RWPE2 (cell line): ENCODE data around the gene IGDCC3.

Source experiments
- ATAC-seq: fragments of 200-7000 bp; cut with Tn5 transposase; 3 replicates; pipeline ENCODE4 v1.9.1; 2021; ENCODE audit warnings: low read depth
- DNase-seq: peaks from one replicate; pipeline ENCODE4 v3.0.0-alpha.2; 2020; ENCODE audit warnings: low spot score
- H3K27ac ChIP-seq: fragments of 450-650 bp; 2 replicates; pipeline ENCODE4 v1.5.1; 2017; ENCODE audit warnings: mild to moderate bottlenecking; ENCODE audit not compliant: poor library complexity, severe bottlenecking
- H3K27me3 ChIP-seq: fragments of 250-450 bp; sonication (Bioruptor Pico); 2 replicates; pipeline ENCODE4 v1.5.1; 2021; ENCODE audit warnings: mild to moderate bottlenecking, moderate library complexity; ENCODE audit not compliant: insufficient read depth, poor library complexity, severe bottlenecking
- H3K36me3 ChIP-seq: fragments of 250-450 bp; sonication (Bioruptor Pico); 2 replicates; pipeline ENCODE4 v1.5.1; 2020; ENCODE audit warnings: low read depth, mild to moderate bottlenecking, moderate library complexity
- H3K4me1 ChIP-seq: fragments of 250-450 bp; sonication (Bioruptor Pico); 2 replicates; pipeline ENCODE4 v1.5.1; 2021; ENCODE audit warnings: mild to moderate bottlenecking, moderate library complexity; ENCODE audit not compliant: insufficient read depth, poor library complexity, severe bottlenecking
- H3K4me3 ChIP-seq: fragments of 250-450 bp; sonication (Bioruptor Pico); 2 replicates; pipeline ENCODE4 v1.5.1; 2021; ENCODE audit warnings: mild to moderate bottlenecking, moderate library complexity; ENCODE audit not compliant: severe bottlenecking
- H3K9me3 ChIP-seq: fragments of 250-450 bp; sonication (Bioruptor Pico); 2 replicates; pipeline ENCODE4 v1.5.1; 2021; ENCODE audit warnings: mild to moderate bottlenecking, moderate library complexity; ENCODE audit not compliant: severe bottlenecking
- CTCF ChIP-seq: fragments of 450-650 bp; IDR thresholded peaks from one replicate; pipeline ENCODE4 v1.5.1; 2017; ENCODE audit warnings: mild to moderate bottlenecking, moderate library complexity; ENCODE audit not compliant: poor library complexity, severe bottlenecking

The IGDCC3 gene

GRCh38 chr15:65394936-65395335 lies 17.1 kb upstream of the IGDCC3 start:
- ATAC-seq (no peak), DNase-seq (no peak)
- Histone ChIP-seq H3K9me3 (no peaks in the 10 kb centered on the region), H3K4me1 (no peaks in the 10 kb centered on the region), H3K27ac (no peak overlapping the region), H3K27me3 (peaks cover 79% of the 10 kb centered on the region), H3K4me3 (no peak overlapping the region), H3K36me3 (no peaks in the 10 kb centered on the region)
- no peak for TF ChIP-seq CTCF

GRCh38 chr15:65394280-65394789 lies 16.5 kb upstream of the IGDCC3 start:
- Histone ChIP-seq H3K9me3 (no peaks in the 10 kb centered on the region), H3K36me3 (no peaks in the 10 kb centered on the region), H3K27ac (no peak overlapping the region), H3K4me3 (no peak overlapping the region), H3K27me3 (peaks cover 75% of the 10 kb centered on the region), H3K4me1 (no peaks in the 10 kb centered on the region)
- TF ChIP-seq CTCF: no peak
- ATAC-seq (no peak), DNase-seq (no peak)

GRCh38 chr15:65393557-65393956 lies 15.8 kb upstream of the IGDCC3 start:
- Histone ChIP-seq H3K36me3 (no peaks in the 10 kb centered on the region), H3K27ac (no peak overlapping the region), H3K9me3 (no peaks in the 10 kb centered on the region), H3K4me1 (no peaks in the 10 kb centered on the region), H3K4me3 (no peak overlapping the region), H3K27me3 (peaks cover 70% of the 10 kb centered on the region)
- ATAC-seq: no peak
- TF ChIP-seq CTCF: no peak
- DNase-seq: no peak

- ATAC-seq: no peak
- peaks cover 69% of the 10 kb centered on the region for H3K27me3 ChIP-seq
- TF ChIP-seq CTCF: no peak
Observed at GRCh38 chr15:65393091-65393490, 15.3 kb upstream of the IGDCC3 start.

GRCh38 chr15:65392368-65392767 lies 14.6 kb upstream of the IGDCC3 start:
- DNase-seq (no peak), ATAC-seq (no peak)
- no peak for TF ChIP-seq CTCF
- Histone ChIP-seq H3K27ac (no peak overlapping the region), H3K9me3 (no peaks in the 10 kb centered on the region), H3K36me3 (no peaks in the 10 kb centered on the region), H3K4me3 (no peak overlapping the region), H3K4me1 (no peaks in the 10 kb centered on the region), H3K27me3 (peaks cover 62% of the 10 kb centered on the region)

More at GRCh38 chr15:65393091-65393490, 15.3 kb upstream of the IGDCC3 start:
- H3K4me1 ChIP-seq: no peaks in the 10 kb centered on the region
- no peaks in the 10 kb centered on the region for H3K36me3 ChIP-seq
- H3K4me3 ChIP-seq: no peak overlapping the region
- no peak for DNase-seq
- no peak overlapping the region for H3K27ac ChIP-seq
- H3K9me3 ChIP-seq: no peaks in the 10 kb centered on the region
